MM.1S (cell line): ENCODE measurements around the gene TEX14.

Experiments used
- EZH2 ChIP-seq: fragments of 300-600 bp; sonication (generic); optimal IDR thresholded peaks from 2 replicates; pipeline ENCODE3; 2017; ENCODE audit warnings: low read depth, mild to moderate bottlenecking, antibody characterized with exemption, low read length, mixed read lengths
- EZH2phosphoT487 ChIP-seq: fragments of 300-600 bp; sonication (generic); IDR thresholded peaks from 2 replicates; pipeline ENCODE4 v1.6.1; 2018; ENCODE audit warnings: antibody characterized with exemption, low read length
- TF ChIP-seq, protein P1 (sequence below): fragments of 300-600 bp; sonication (generic); IDR thresholded peaks from 2 replicates; pipeline ENCODE4 v1.5.1; 2016; ENCODE audit warnings: antibody characterized with exemption, low read length, mixed read lengths

DNA sequence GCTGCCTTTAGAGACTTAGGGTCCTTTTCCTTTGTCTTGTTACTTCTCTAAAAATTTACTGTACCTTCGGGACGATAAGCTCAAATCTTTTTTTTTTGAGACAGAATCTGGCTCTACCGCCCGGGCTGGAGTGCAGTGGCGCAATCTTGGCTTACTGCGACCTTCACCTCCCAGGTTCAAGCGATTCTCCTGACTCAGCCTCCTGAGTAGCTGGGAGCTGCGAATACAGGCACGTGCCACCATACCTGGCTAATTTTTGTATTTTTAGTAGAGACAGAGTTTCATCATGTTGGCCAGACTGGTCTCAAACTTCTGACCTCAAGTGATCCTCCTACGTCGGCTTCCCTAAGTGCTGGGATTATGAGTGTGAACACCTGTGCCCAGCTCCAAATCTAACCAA is 7.9 kb upstream of the TEX14 start:
- TF ChIP-seq EZH2phosphoT487 (no peak), EZH2 (no peak)
- TF ChIP-seq, protein P1, sequence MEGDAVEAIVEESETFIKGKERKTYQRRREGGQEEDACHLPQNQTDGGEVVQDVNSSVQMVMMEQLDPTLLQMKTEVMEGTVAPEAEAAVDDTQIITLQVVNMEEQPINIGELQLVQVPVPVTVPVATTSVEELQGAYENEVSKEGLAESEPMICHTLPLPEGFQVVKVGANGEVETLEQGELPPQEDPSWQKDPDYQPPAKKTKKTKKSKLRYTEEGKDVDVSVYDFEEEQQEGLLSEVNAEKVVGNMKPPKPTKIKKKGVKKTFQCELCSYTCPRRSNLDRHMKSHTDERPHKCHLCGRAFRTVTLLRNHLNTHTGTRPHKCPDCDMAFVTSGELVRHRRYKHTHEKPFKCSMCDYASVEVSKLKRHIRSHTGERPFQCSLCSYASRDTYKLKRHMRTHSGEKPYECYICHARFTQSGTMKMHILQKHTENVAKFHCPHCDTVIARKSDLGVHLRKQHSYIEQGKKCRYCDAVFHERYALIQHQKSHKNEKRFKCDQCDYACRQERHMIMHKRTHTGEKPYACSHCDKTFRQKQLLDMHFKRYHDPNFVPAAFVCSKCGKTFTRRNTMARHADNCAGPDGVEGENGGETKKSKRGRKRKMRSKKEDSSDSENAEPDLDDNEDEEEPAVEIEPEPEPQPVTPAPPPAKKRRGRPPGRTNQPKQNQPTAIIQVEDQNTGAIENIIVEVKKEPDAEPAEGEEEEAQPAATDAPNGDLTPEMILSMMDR: no peak
